ENCODE results near the gene AASDH. TPM values are rescaled to one million over a fixed set of nuclear protein-coding genes. Genes with fewer than 3 reads are reported as not detected.

Gene AASDH
- total RNA-seq, 1 experiment from 2014 or later = 8.8 TPM

GRCh38 chr4:56314207-56314915 lies 72.9 kb downstream of the AASDH start:
- Histone ChIP-seq H3F3A (ENCODE audit: low read length, unreplicated experiment) (no peaks in the 10 kb centered on the region), H3K27ac (ENCODE audit: low read length) (no peak overlapping the region), H3K79me2 (ENCODE audit: low read length) (no peaks in the 10 kb centered on the region), H3K36me3 (ENCODE audit: low read depth, low read length) (no peaks in the 10 kb centered on the region), H3K9me2 (replicated peaks; ENCODE audit: low read length) (no peaks in the 10 kb centered on the region), H3K4me1 (ENCODE audit: insufficient read depth, low read length) (no peaks in the 10 kb centered on the region), H3K4me2 (ENCODE audit: low read length) (no peak overlapping the region), H3K4me3 (ENCODE audit: low read length) (no peak overlapping the region), H3K27me3 (ENCODE audit: low read length) (0 out of 2 replicates have a peak, but pooled peaks cover 6% of the 10 kb centered on the region), H2AFZ (ENCODE audit: low read length) (no peak overlapping the region), H4K20me1 (ENCODE audit: low read length) (no peaks in the 10 kb centered on the region), H3K9me3 (ENCODE audit: low read length) (no peaks in the 10 kb centered on the region), H3K9ac (ENCODE audit: low read length) (no peak overlapping the region)
- TF ChIP-seq EZH2phosphoT487 (IDR thresholded peaks at IDR 0.05; ENCODE audit: borderline replicate concordance, low read length) (no peak), CTCF (conservative IDR thresholded peaks at IDR 0.05; ENCODE audit: low read depth, low read length) (no peak)
- DNase-seq (no peak), ATAC-seq (no peak)
- BruUV-seq (replicated peaks) = no TSS peak
- ChIA-PET POLR2A (ENCODE audit: unreplicated experiment) (no interaction called here), CTCF (no interaction called here)
- intact Hi-C loops (cut with micrococcal nuclease) = no loop called here

- H3K9me2 ChIP-seq (replicated peaks; ENCODE audit: low read length) = no peaks in the 10 kb centered on the region
- H3F3A ChIP-seq (ENCODE audit: low read length, unreplicated experiment) = no peaks in the 10 kb centered on the region
- ChIA-PET CTCF (no interaction called here), POLR2A (ENCODE audit: unreplicated experiment) (no interaction called here)
- intact Hi-C loops (cut with micrococcal nuclease) = no loop called here
- H3K27ac ChIP-seq (ENCODE audit: low read length) = no peak overlapping the region
- DNase-seq (no peak), ATAC-seq (no peak)
- H3K9ac ChIP-seq (ENCODE audit: low read length) = no peak overlapping the region
- H3K4me2 ChIP-seq (ENCODE audit: low read length) = no peak overlapping the region
- no peaks in the 10 kb centered on the region for H4K20me1 ChIP-seq (ENCODE audit: low read length)
- no peaks in the 10 kb centered on the region for H3K36me3 ChIP-seq (ENCODE audit: low read depth, low read length)
- H3K4me1 ChIP-seq (ENCODE audit: insufficient read depth, low read length) = no peaks in the 10 kb centered on the region
- H3K27me3 ChIP-seq (ENCODE audit: low read length) = 0 out of 2 replicates have a peak, but pooled peaks cover 6% of the 10 kb centered on the region
- no peaks in the 10 kb centered on the region for H3K79me2 ChIP-seq (ENCODE audit: low read length)
- TF ChIP-seq EZH2phosphoT487 (IDR thresholded peaks at IDR 0.05; ENCODE audit: borderline replicate concordance, low read length) (no peak), CTCF (conservative IDR thresholded peaks at IDR 0.05; ENCODE audit: low read depth, low read length) (no peak), EZH2 (IDR thresholded peaks at IDR 0.05; ENCODE audit: low read length, unreplicated experiment) (no peak)
- no peak overlapping the region for H2AFZ ChIP-seq (ENCODE audit: low read length)
- no peak overlapping the region for H3K4me3 ChIP-seq (ENCODE audit: low read length)
- no TSS peak for BruUV-seq (replicated peaks)
- H3K9me3 ChIP-seq (ENCODE audit: low read length) = no peaks in the 10 kb centered on the region
Measured at GRCh38 chr4:56313132-56313531, 74.2 kb downstream of the AASDH start.

- Histone ChIP-seq H4K20me1 (ENCODE audit: low read length) (no peaks in the 10 kb centered on the region), H3K27ac (ENCODE audit: low read length) (no peak overlapping the region), H3K79me2 (ENCODE audit: low read length) (no peaks in the 10 kb centered on the region), H3K9me3 (ENCODE audit: low read length) (no peaks in the 10 kb centered on the region), H3K9ac (ENCODE audit: low read length) (no peak overlapping the region), H3F3A (ENCODE audit: low read length, unreplicated experiment) (no peaks in the 10 kb centered on the region), H3K4me2 (ENCODE audit: low read length) (no peak overlapping the region), H3K4me3 (ENCODE audit: low read length) (no peak overlapping the region), H3K36me3 (ENCODE audit: low read depth, low read length) (no peaks in the 10 kb centered on the region), H3K4me1 (ENCODE audit: insufficient read depth, low read length) (no peaks in the 10 kb centered on the region), H3K27me3 (ENCODE audit: low read length) (0 out of 2 replicates have a peak, but pooled peaks cover 6% of the 10 kb centered on the region), H2AFZ (ENCODE audit: low read length) (no peak overlapping the region), H3K9me2 (replicated peaks; ENCODE audit: low read length) (no peaks in the 10 kb centered on the region)
- DNase-seq = no peak
- intact Hi-C loops (cut with micrococcal nuclease) = no loop called here
- no TSS peak for BruUV-seq (replicated peaks)
- ChIA-PET CTCF (no interaction called here), POLR2A (ENCODE audit: unreplicated experiment) (no interaction called here)
- TF ChIP-seq CTCF (conservative IDR thresholded peaks at IDR 0.05; ENCODE audit: low read depth, low read length) (no peak), EZH2phosphoT487 (IDR thresholded peaks at IDR 0.05; ENCODE audit: borderline replicate concordance, low read length) (no peak), EZH2 (IDR thresholded peaks at IDR 0.05; ENCODE audit: low read length, unreplicated experiment) (no peak)
- no peak for ATAC-seq
Measured at GRCh38 chr4:56311299-56311975, 75.9 kb downstream of the AASDH start.
